Endothelial cell of umbilical vein (primary cell): ENCODE measurements around the gene TAP2. TPM values are rescaled to one million over a fixed set of nuclear protein-coding genes. Genes with fewer than 3 reads are reported as not detected.

Experiments used
- BruUV-seq: library from RNA; stranded (reverse); fragments of 400-500 nt; replicated peaks from 2 replicates; lab custom pipeline; 2021; lab: Mats Ljungman, UMichigan
- CTCF ChIA-PET: fragments of 300-600, 350-600 bp; sonication (Branson Sonifier 250); formaldehyde crosslinking; loops from one replicate; lab custom pipeline; 2021; ENCODE audit warnings: antibody characterized with exemption, inconsistent platforms; lab: Charles Lee
- POLR2A ChIA-PET: fragments of 300-600, 350-600 bp; sonication (Branson Sonifier 250); formaldehyde crosslinking; loops from one replicate; lab custom pipeline; 2021; ENCODE audit warnings: antibody characterized with exemption, inconsistent platforms; lab: Charles Lee
- DNase-seq: peaks from one replicate; pipeline ENCODE4 v3.0.0-alpha.2; 2011; ENCODE audit warnings: low read depth, low spot score
- FAIRE-seq: peaks from 2 replicates; lab custom pipeline; 2011; peaks lifted over from hg19 to GRCh38; lab: Jason Lieb, UNC
- H2AFZ ChIP-seq: 2 replicates; pipeline ENCODE4 v1.6.0; 2012; ENCODE audit warnings: low read depth, low read length, control low read depth, inconsistent platforms
- H3K27ac ChIP-seq: 2 replicates; pipeline ENCODE4 v1.5.1; 2011; ENCODE audit warnings: low read depth, mild to moderate bottlenecking, control low read depth, low read length, moderate library complexity; ENCODE audit not compliant: insufficient read depth
- H3K27me3 ChIP-seq, 2 experiments: 2 replicates each; pipeline versions ENCODE4 v1.6.0 to v1.6.1; 2011; ENCODE audit warnings: low read length in 2 of 2, mixed read lengths in 1 of 2; ENCODE audit not compliant: control insufficient read depth in 2 of 2, insufficient read depth in 2 of 2
- H3K36me3 ChIP-seq, 2 experiments: 2 replicates in 1 of 2; 3 replicates in 1 of 2; pipeline ENCODE4 v1.5.1; 2011; ENCODE audit warnings: low read length in 2 of 2, mild to moderate bottlenecking in 1 of 2, moderate library complexity in 1 of 2; ENCODE audit not compliant: control insufficient read depth in 2 of 2, insufficient read depth in 2 of 2; ENCODE audit errors: extremely low read depth in 1 of 2
- H3K4me1 ChIP-seq: 3 replicates; pipeline ENCODE4 v1.5.1; 2011; ENCODE audit warnings: mild to moderate bottlenecking, low read length; ENCODE audit not compliant: control insufficient read depth, insufficient read depth; ENCODE audit errors: extremely low read depth
- H3K4me2 ChIP-seq: 2 replicates; pipeline ENCODE4 v1.6.1; 2011; ENCODE audit warnings: low read length, control low read depth, mixed read lengths; ENCODE audit not compliant: insufficient read depth
- H3K4me3 ChIP-seq, 3 experiments: fragments of 200-600 bp in 1 of 3; sonication (generic), shearing (Covaris generic) in 1 of 3; replicated peaks in 1 of 3; 2 replicates each; pipeline ENCODE4 v1.5.1; 2011 to 2016; ENCODE audit warnings: control low read depth in 3 of 3, low read length in 3 of 3, mild to moderate bottlenecking in 2 of 3, inconsistent platforms in 1 of 3, low read depth in 1 of 3, moderate library complexity in 1 of 3; ENCODE audit not compliant: insufficient read depth in 1 of 3
- H3K79me2 ChIP-seq: 2 replicates; pipeline ENCODE4 v1.6.0; 2012; ENCODE audit warnings: low read length, inconsistent platforms; ENCODE audit not compliant: control insufficient read depth, insufficient read depth
- H3K9ac ChIP-seq: replicated peaks from 2 replicates; pipeline ENCODE3; 2011; ENCODE audit warnings: low read length, control low read depth; ENCODE audit not compliant: insufficient read depth; ENCODE audit errors: extremely low read depth
- H3K9me1 ChIP-seq: replicated peaks from 3 replicates; pipeline ENCODE4 v1.6.0; 2011; ENCODE audit warnings: mild to moderate bottlenecking, low read length; ENCODE audit not compliant: control insufficient read depth, insufficient read depth; ENCODE audit errors: extremely low read depth
- H3K9me3 ChIP-seq: replicated peaks from 2 replicates; pipeline ENCODE4 v1.5.1; 2012; ENCODE audit warnings: low read length, inconsistent platforms; ENCODE audit not compliant: control insufficient read depth, insufficient read depth
- H4K20me1 ChIP-seq: replicated peaks from 2 replicates; pipeline ENCODE3; 2011; ENCODE audit warnings: mild to moderate bottlenecking, low read length; ENCODE audit not compliant: control insufficient read depth, insufficient read depth; ENCODE audit errors: extremely low read depth
- CTCF ChIP-seq, 2 donors: IDR thresholded peaks; 1 replicate in 1 of 2; 2 replicates in 1 of 2; pipeline ENCODE4 v1.5.1; 2011; ENCODE audit warnings: low read length in 2 of 2, mild to moderate bottlenecking in 2 of 2, moderate library complexity in 2 of 2, control low read depth in 1 of 2, inconsistent platforms in 1 of 2, low read depth in 1 of 2; ENCODE audit not compliant: insufficient read depth in 1 of 2; ENCODE audit errors: extremely low read depth in 1 of 2
- EZH2 ChIP-seq: IDR thresholded peaks from 2 replicates; pipeline ENCODE4 v1.6.1; 2012; ENCODE audit warnings: borderline replicate concordance, low read depth, mild to moderate bottlenecking, moderate library complexity, low read length, inconsistent platforms; ENCODE audit not compliant: severe bottlenecking
- FOS ChIP-seq: IDR thresholded peaks from 2 replicates; pipeline ENCODE4 v1.6.1; 2011; ENCODE audit warnings: mild to moderate bottlenecking, low read length, moderate library complexity, borderline replicate concordance; ENCODE audit not compliant: insufficient read depth
- GATA2 ChIP-seq: IDR thresholded peaks from 2 replicates; pipeline ENCODE4 v1.7.0; 2011; ENCODE audit warnings: low read depth, mild to moderate bottlenecking, moderate library complexity, mixed read lengths, low read length; ENCODE audit not compliant: insufficient read length, insufficient read depth
- JUN ChIP-seq: IDR thresholded peaks from 2 replicates; pipeline ENCODE4 v1.6.1; 2011; ENCODE audit warnings: borderline replicate concordance, low read depth; ENCODE audit not compliant: insufficient read length, insufficient read depth
- MAX ChIP-seq: IDR thresholded peaks from 2 replicates; pipeline ENCODE4 v1.6.1; 2011; ENCODE audit not compliant: insufficient read depth, insufficient read length
- MYC ChIP-seq: IDR thresholded peaks from one replicate; pipeline ENCODE4 v1.6.1; 2011; ENCODE audit warnings: mild to moderate bottlenecking, low read depth, low read length
- POLR2A ChIP-seq: IDR thresholded peaks from 2 replicates; pipeline ENCODE4 v1.6.1; 2012; ENCODE audit warnings: low read depth, mild to moderate bottlenecking, control low read depth, low read length
- POLR2AphosphoS5 ChIP-seq: IDR thresholded peaks from 2 replicates; pipeline ENCODE4 v1.6.1; 2012; ENCODE audit warnings: low read depth, mild to moderate bottlenecking, control low read depth, low read length, moderate library complexity; ENCODE audit not compliant: insufficient read depth
- dilution Hi-C: fragments of 300-500 bp; cut with MboI; formaldehyde crosslinking; loops from one replicate; pipeline ENCODE4 v1.15.0; 2019; ENCODE audit warnings: low sequenced_read_pairs; ENCODE audit not compliant: extremely low pct_ligation_motif_present
- intact Hi-C: fragments of 100-400 bp; cut with micrococcal nuclease; formaldehyde crosslinking; loops from one replicate; pipeline ENCODE4 v1.10.0; 2022
- polyA plus RNA-seq, 4 experiments: library from polyadenylated mRNA; depleted of rRNA in 3 of 4; stranded (reverse) in 3 of 4; unstranded in 1 of 4; fragments of >200 nt; gene quantifications; 2 replicates each; pipeline versions ENCODE4 v1.2.1 to v1.2.3, GENCODE V29; 2011 to 2012; ENCODE audit warnings: missing spikeins in 1 of 4
- total RNA-seq: library from RNA; stranded (reverse); gene quantifications from 2 replicates; pipeline ENCODE4 v1.2.3, GENCODE V29; 2021

Gene TAP2
- total and polyA plus RNA-seq, 2 donors (not counting 3 experiments of a cell fraction or from before 2014, with no cell fraction given) = 18.4 to 57.8 TPM

- CTCF ChIA-PET = interaction anchor here (0.9 to 2.4 kb wide), 5 partner anchors 10 to 175 kb away, joined by 3 to 11 read pairs (median 5); partner anchors contain the start of gene TAP2
- intact Hi-C loops = no loop called here
- BruUV-seq = no TSS peak
- POLR2A ChIA-PET = no interaction called here
- H3K9me1 ChIP-seq = no peaks in the 10 kb centered on the region
- no peak overlapping the region for H3K4me3 ChIP-seq
- FAIRE-seq (no peak), DNase-seq (no peak)
- TF ChIP-seq GATA2 (no peak), POLR2A (no peak)
- H2AFZ ChIP-seq = no peak overlapping the region
- H3K9me3 ChIP-seq = no peaks in the 10 kb centered on the region
- peaks cover 13 to 20% of the 10 kb centered on the region in 2 experiments for H3K27me3 ChIP-seq
- no peak overlapping the region for H3K27ac ChIP-seq
- H3K4me1 ChIP-seq = no peaks in the 10 kb centered on the region
- no peaks in the 10 kb centered on the region for H3K79me2 ChIP-seq
- H3K36me3 ChIP-seq = no peaks in the 10 kb centered on the region
- no peak overlapping the region for H3K9ac ChIP-seq
- no peaks in the 10 kb centered on the region for H4K20me1 ChIP-seq
- dilution Hi-C loops = no loop called here
- no peak overlapping the region for H3K4me2 ChIP-seq
Observed at GRCh38 chr6:32809171-32809570, 29.4 kb downstream of the TAP2 start.

- dilution Hi-C loops (no loop called here), intact Hi-C loops (no loop called here)
- DNase-seq (no peak), FAIRE-seq (no peak)
- TF ChIP-seq FOS (no peak), CTCF (IDR thresholded peaks at IDR 0.05; ENCODE audit: extremely low read depth in 1 of 2, insufficient read depth in 1 of 2, low read depth in 1 of 2, low read length in 2 of 2) (no peak), MAX (no peak), EZH2 (no peak), JUN (no peak), POLR2A (no peak), MYC (no peak), GATA2 (no peak), POLR2AphosphoS5 (no peak)
- Histone ChIP-seq H3K9ac (no peak overlapping the region), H3K27me3 (peaks cover 13 to 35% of the 10 kb centered on the region in 2 experiments), H4K20me1 (no peaks in the 10 kb centered on the region), H3K9me3 (no peaks in the 10 kb centered on the region), H3K4me1 (no peaks in the 10 kb centered on the region), H3K9me1 (no peaks in the 10 kb centered on the region), H2AFZ (no peak overlapping the region), H3K4me2 (no peak overlapping the region), H3K36me3 (no peaks in the 10 kb centered on the region), H3K4me3 (no peak overlapping the region), H3K79me2 (no peaks in the 10 kb centered on the region), H3K27ac (no peak overlapping the region)
- ChIA-PET POLR2A (no interaction called here), CTCF (interaction anchor here (2.4 kb wide), 1 partner anchor 61 kb away, joined by 11 read pairs; no protein-coding TSS in a partner anchor)
- BruUV-seq = no TSS peak
Observed at GRCh38 chr6:32807020-32807580, 31.4 kb downstream of the TAP2 start.
